ENCODE results near the gene MTCP1. TPM values are rescaled to one million over a fixed set of nuclear protein-coding genes. Genes with fewer than 3 reads are reported as not detected.

The MTCP1 gene
- total RNA-seq, 1 donor from 2014 or later: 19.0 TPM

GRCh38 chrX:155053656-155054055, 17.3 kb downstream of the MTCP1 start:
- Mint-ChIP-seq H3K4me3 (no peak overlapping the region), H3K27ac (no peak overlapping the region), H3K36me3 (peaks cover 10% of the 10 kb centered on the region), H3K9me3 (no peaks in the 10 kb centered on the region), H3K4me1 (ENCODE audit: unreplicated experiment) (no peaks in the 10 kb centered on the region), H3K27me3 (no peaks in the 10 kb centered on the region)
- DNase-seq (ENCODE audit: extremely low spot score, unreplicated experiment): no peak
- TF ChIP-seq CTCF (conservative IDR thresholded peaks at IDR 0.05): no peak

GRCh38 chrX:155052738-155053498, 18.0 kb downstream of the MTCP1 start:
- no peak for DNase-seq (ENCODE audit: extremely low spot score, unreplicated experiment)
- H3K36me3 Mint-ChIP-seq: peaks cover 10% of the 10 kb centered on the region
- no peaks in the 10 kb centered on the region for H3K9me3 Mint-ChIP-seq
- no peak overlapping the region for H3K27ac Mint-ChIP-seq
- no peaks in the 10 kb centered on the region for H3K4me1 Mint-ChIP-seq (ENCODE audit: unreplicated experiment)
- TF ChIP-seq CTCF (conservative IDR thresholded peaks at IDR 0.05): no peak
- H3K27me3 Mint-ChIP-seq: no peaks in the 10 kb centered on the region
- H3K4me3 Mint-ChIP-seq: no peak overlapping the region

GRCh38 chrX:155048977-155049619, 21.8 kb downstream of the MTCP1 start:
- Mint-ChIP-seq H3K27me3 (no peaks in the 10 kb centered on the region), H3K4me3 (no peak overlapping the region), H3K27ac (no peak overlapping the region), H3K4me1 (ENCODE audit: unreplicated experiment) (no peaks in the 10 kb centered on the region), H3K9me3 (no peaks in the 10 kb centered on the region), H3K36me3 (peaks cover 17% of the 10 kb centered on the region)
- no peak for DNase-seq (ENCODE audit: extremely low spot score, unreplicated experiment)
- TF ChIP-seq CTCF (conservative IDR thresholded peaks at IDR 0.05): peak; percentile 69

GRCh38 chrX:155046811-155047528, 24.0 kb downstream of the MTCP1 start:
- TF ChIP-seq CTCF (conservative IDR thresholded peaks at IDR 0.05): no peak
- no peak for DNase-seq (ENCODE audit: extremely low spot score, unreplicated experiment)
- Mint-ChIP-seq H3K27me3 (no peaks in the 10 kb centered on the region), H3K36me3 (peaks cover 14% of the 10 kb centered on the region), H3K4me3 (no peak overlapping the region), H3K27ac (no peak overlapping the region), H3K9me3 (no peaks in the 10 kb centered on the region), H3K4me1 (ENCODE audit: unreplicated experiment) (no peaks in the 10 kb centered on the region)

GRCh38 chrX:155046129-155046810, 24.7 kb downstream of the MTCP1 start:
- Mint-ChIP-seq H3K27ac (no peak overlapping the region), H3K27me3 (no peaks in the 10 kb centered on the region), H3K9me3 (no peaks in the 10 kb centered on the region), H3K4me3 (no peak overlapping the region), H3K4me1 (ENCODE audit: unreplicated experiment) (no peaks in the 10 kb centered on the region), H3K36me3 (peaks cover 8% of the 10 kb centered on the region)
- no peak for DNase-seq (ENCODE audit: extremely low spot score, unreplicated experiment)
- no peak for TF ChIP-seq CTCF (conservative IDR thresholded peaks at IDR 0.05)

Measured in type B pancreatic cell (in vitro differentiated cells).